Choroid plexus epithelial cell (primary cell): ENCODE data around the gene NHSL1.

ENCODE experiments used
- DNase-seq: peaks from one replicate; pipeline ENCODE4 v3.0.0-alpha.2; 2010; ENCODE audit warnings: low read depth
- H3K4me3 ChIP-seq: 2 replicates; pipeline ENCODE4 v1.5.1; 2011; ENCODE audit warnings: low read depth, mild to moderate bottlenecking, control low read depth, low read length, moderate library complexity
- CTCF ChIP-seq: conservative IDR thresholded peaks from 2 replicates; pipeline ENCODE4 v1.5.1; 2011; ENCODE audit warnings: low read depth, mild to moderate bottlenecking, control low read depth, inconsistent platforms, low read length, moderate library complexity

NHSL1 gene

DNA sequence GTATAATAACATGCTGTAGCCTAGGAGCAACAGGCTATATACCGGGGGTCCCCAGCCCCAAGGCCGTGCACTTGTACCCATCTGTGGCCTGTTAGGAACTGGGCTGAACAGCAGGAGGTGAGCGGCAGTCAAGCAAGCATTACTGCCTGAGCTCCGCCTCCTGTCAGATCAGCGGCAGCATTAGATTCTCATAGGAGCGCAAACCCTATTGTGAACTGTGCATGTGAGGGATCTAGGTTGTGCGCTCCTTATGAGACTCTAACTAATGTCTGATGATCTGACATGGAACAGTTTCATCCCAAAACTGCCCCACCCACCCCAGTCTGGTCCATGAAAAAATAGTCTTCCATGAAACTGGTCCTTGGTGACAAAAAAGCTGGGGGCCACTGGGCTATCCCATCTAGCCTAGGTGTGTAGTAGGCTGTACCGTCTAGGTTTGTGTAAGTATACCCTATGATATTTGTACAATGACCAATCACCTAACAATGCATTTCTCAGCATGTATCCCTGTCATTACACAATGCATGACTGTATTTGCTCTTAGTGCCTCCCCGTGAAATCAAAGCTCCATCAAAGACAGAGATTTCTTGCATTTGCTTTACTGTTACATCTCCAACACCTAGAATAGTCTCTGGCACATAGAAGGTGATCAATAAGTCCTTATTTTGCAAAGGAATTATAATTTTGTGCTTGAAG is 30.8 kb downstream of the NHSL1 start:
- TF ChIP-seq CTCF = no peak
- DNase-seq = peak; percentile 78
- H3K4me3 ChIP-seq = no peak overlapping the region

DNA sequence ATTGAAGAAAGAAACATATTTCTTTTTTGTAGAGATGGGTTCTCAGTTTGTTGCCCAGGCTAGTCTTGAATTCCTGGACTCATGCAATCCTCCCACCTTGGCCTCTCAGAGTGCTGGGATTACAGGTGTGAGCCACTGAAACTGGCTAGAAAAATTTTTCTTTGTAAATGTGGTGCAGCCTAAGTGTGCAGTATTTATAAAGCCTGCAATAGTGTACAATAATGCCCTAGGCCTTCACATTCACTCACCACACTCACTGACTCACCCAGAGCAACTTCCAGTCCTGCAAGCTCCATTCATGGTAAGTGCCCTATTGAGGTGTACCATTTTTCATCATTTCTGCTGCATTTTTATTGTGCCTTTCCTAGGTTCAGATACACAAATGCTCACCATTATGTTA is 31.4 kb downstream of the NHSL1 start:
- no peak for DNase-seq
- H3K4me3 ChIP-seq = no peak overlapping the region
- TF ChIP-seq CTCF = no peak

GRCh38 chr6:138465007-138465645 is 34.2 kb downstream of the NHSL1 start:
- peak; percentile 96 for DNase-seq
- no peak overlapping the region for H3K4me3 ChIP-seq
- TF ChIP-seq CTCF = no peak

- H3K4me3 ChIP-seq = no peak overlapping the region
- DNase-seq = no peak
- no peak for TF ChIP-seq CTCF
Measured at GRCh38 chr6:138464085-138464484, 35.2 kb downstream of the NHSL1 start.

DNA sequence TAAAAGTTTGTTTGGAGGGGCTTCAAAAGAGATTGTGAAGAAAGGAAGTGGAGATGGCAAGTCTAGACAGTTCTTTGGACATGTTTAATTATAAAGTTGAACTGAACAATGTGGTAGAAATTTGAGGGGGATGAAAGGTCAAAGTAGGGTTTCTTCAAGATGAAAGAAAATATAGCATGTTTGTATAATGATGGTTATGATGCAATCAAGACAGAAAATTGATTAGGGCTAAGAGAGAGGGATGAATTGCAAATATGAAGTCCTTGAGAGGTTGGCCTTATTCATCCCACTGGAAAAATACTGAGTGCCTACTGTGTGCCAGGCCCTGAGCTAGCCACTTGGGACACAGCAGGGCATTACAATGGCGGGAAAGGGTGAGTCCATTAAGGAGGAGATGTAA is 37.6 kb downstream of the NHSL1 start:
- DNase-seq = no peak
- TF ChIP-seq CTCF = no peak
- H3K4me3 ChIP-seq = no peak overlapping the region

GRCh38 chr6:138456401-138456790 is 42.9 kb downstream of the NHSL1 start:
- no peak for TF ChIP-seq CTCF
- no peak for DNase-seq
- H3K4me3 ChIP-seq = no peak overlapping the region
